H1 (cell line): ENCODE results near the gene CNDP1. TPM values are rescaled to one million over a fixed set of nuclear protein-coding genes. Genes with fewer than 3 reads are reported as not detected.

Source experiments
- BRCA1 ChIP-seq: IDR thresholded peaks from 2 replicates; pipeline ENCODE4 v1.6.1; 2012; ENCODE audit warnings: low read depth, low read length, improper control_type of control experiment
- KDM4A ChIP-seq: IDR thresholded peaks from one replicate; pipeline ENCODE4 v1.7.1; 2012; ENCODE audit warnings: low read depth, mild to moderate bottlenecking, moderate library complexity, low read length, inconsistent platforms; ENCODE audit not compliant: severe bottlenecking
- RAD21 ChIP-seq, 2 experiments: IDR thresholded peaks in 1 of 2; conservative IDR thresholded peaks in 1 of 2; 2 replicates each; pipeline ENCODE4 v1.6.1; 2011; ENCODE audit warnings: low read depth in 2 of 2, low read length in 2 of 2, improper control_type of control experiment in 1 of 2, inconsistent platforms in 1 of 2, mild to moderate bottlenecking in 1 of 2, moderate library complexity in 1 of 2
- TCF12 ChIP-seq: IDR thresholded peaks from 2 replicates; pipeline ENCODE4 v1.6.1; 2011; ENCODE audit warnings: low read depth, mild to moderate bottlenecking, low read length
- YY1 ChIP-seq: IDR thresholded peaks from 2 replicates; pipeline ENCODE4 v1.6.1; 2011; ENCODE audit warnings: low read depth, mild to moderate bottlenecking, low read length
- polyA plus RNA-seq, 7 experiments: library from polyadenylated mRNA; depleted of rRNA in 3 of 7; stranded (reverse) in 5 of 7; unstranded in 2 of 7; fragments of >200 nt in 5 of 7; fragments of 200-250 nt in 2 of 7; gene quantifications; 1 replicate in 5 of 7; 2 replicates in 1 of 7; 4 replicates in 1 of 7; pipeline versions ENCODE4 v1.2.1 to v1.2.3, GENCODE V29; 2011 to 2013; ENCODE audit warnings: missing spikeins in 2 of 7, mixed read lengths in 2 of 7
- total RNA-seq: library from RNA; stranded (reverse); fragmentation: NEBNext Ultra II Directional; extraction: Animal tissue kit (Norgen Biotek cat#: 25700); gene quantifications from 2 replicates; pipeline ENCODE4 v1.2.1, GENCODE V29; 2021
- TF ChIP-seq, protein P1 (sequence below): IDR thresholded peaks from 2 replicates; pipeline ENCODE4 v1.6.1; 2011; ENCODE audit warnings: low read depth, mild to moderate bottlenecking, low read length; ENCODE audit not compliant: insufficient read depth

CNDP1 gene
- total and polyA plus RNA-seq, 2 of the 8 experiments (the other 6 are each of a cell fraction or from before 2014, with no cell fraction given): 0.09 TPM; not detected in 1

DNA sequence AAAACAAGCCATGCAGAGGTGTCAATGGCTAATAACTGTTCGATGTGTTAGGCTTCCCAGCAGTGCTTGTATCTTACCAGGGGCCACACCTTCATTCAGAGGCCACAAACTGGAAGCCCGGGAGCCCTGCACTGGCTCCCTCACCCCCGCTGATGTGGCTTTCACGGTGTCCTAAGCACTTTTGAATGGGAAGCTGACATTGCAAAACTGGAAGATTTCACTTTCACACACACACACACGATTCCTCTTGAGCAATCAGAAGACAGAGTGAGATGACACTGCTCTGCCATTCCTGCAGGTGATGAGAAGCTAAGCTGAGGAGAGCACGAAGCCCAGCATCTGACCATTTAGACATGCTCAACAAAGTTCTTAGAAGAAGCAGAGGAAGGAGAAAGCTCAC is 54.7 kb downstream of the CNDP1 start (continued):
- TF ChIP-seq RAD21 (IDR thresholded peaks at IDR 0.05 in 1 of 2, conservative IDR thresholded peaks at IDR 0.05 in 1 of 2; ENCODE audit: low read depth in 2 of 2, low read length in 2 of 2) (no peak), YY1 (no peak), BRCA1 (no peak), TCF12 (no peak), KDM4A (no peak)
- TF ChIP-seq, protein P1, sequence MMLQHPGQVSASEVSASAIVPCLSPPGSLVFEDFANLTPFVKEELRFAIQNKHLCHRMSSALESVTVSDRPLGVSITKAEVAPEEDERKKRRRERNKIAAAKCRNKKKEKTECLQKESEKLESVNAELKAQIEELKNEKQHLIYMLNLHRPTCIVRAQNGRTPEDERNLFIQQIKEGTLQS: no peak
